IPS-11a (cell line): ENCODE data around the gene PRKAG2.

Experiments
- H3K4me3 ChIP-seq: one replicate; pipeline ENCODE4 v1.5.1; 2013; ENCODE audit warnings: low read depth, low read length, control low read depth

The PRKAG2 gene

DNA sequence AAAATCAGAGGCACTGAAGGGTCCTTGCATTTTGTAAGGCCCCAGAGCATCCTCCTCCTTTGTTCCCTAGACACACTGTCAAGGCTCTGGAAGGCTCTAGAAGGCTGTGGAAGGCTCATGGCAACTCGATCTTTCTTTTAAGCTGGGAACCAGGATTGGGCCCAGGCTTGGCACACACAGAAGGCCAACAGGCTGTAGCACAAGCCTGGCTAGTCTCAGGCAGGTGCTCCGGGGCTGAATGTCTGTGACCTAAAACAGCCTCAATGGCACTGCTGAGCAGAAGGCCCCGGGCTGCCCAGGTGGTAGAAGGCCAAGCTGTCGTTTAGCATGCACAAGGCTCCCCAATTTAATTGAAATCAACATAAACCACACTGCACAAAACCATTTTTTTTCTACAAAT lies 55.7 kb downstream of the PRKAG2 start:
- no peak overlapping the region for H3K4me3 ChIP-seq

DNA sequence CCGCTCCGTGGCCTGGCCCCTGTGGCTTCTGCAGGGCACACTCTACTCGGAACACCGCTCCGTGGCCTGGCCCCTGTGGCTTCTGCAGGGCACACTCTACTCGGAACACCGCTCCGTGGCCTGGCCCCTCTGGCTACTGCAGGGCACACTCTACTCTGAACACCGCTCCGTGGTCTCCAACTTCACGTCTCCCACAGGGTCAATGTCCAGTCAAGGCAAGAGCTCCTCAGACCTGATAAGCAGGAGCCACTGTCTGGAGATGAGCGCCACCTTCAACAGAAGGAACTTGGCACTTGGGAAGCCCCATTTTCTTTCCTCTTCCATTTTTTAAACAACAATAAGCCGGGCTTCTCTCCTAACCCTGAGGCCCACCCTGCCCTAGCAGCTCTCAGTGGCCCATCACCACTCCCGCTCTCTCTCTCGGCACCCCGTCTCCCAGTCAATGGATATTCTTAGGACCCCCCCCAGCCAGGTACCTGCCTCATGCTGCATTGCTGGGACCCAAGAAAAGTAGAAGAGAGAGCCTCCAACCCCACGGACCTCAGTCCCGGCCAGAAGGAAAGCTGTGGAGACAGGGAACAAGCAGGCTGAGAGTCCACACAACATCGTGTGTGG lies 56.3 kb downstream of the PRKAG2 start:
- H3K4me3 ChIP-seq: no peak overlapping the region

DNA sequence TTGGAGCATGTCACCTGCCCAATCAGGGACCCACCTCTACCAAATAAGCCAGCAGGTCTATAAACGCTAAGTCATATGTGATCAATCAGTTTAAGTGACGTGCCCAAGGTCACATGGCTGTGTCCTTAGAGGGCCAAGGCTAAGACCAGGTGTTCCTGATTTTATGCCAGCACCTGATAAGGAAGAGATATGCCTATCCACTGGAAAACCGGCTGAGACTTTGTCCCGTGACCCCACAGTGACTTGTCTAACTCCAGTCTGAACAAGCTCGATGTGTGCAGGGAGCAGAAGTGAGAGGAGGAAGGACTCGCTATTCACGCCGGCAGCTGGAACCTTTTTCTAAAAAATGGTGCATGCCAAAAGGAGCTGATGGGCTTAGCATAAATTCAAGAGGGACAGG lies 57.0 kb downstream of the PRKAG2 start:
- H3K4me3 ChIP-seq: no peak overlapping the region

DNA sequence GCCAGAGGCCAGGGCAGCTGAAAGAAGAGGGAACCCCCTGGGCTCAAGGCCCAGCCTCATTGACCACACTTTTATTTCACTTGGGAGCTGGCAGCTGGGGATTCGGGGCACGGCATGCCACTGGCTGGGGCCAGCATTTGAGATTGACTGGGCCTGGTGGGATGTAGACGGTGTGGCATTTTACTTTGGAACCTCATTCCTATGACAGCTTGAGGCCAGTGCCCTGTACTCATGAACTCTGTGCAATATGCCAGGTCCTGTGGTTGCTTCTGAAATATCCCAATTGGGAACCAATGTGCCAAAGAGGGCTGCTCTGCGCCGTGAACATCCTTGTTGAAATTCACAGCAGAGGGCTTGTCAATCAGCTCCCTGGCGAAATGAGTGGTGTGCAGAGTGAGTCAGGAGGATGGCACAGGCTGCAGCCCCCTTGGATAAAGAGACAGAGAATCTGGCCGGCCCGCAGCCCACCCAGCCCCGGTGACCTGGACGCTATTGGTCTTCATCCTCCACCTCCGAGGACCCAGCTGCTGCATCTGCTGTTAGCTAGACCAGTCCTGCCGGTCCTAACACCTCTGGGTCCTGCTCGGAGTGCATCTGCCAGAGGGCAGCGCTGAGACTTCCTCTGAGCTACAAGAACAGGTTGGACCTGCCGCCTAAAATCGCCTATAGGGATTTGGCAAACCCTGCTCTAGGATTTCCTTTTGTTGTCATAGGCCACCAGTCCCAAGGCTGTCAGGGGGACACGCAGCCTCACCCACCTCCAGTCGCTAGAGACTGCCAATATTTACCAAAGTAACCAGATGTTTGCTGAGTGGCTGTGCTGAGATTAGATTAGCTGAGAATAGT lies 58.0 kb downstream of the PRKAG2 start:
- no peak overlapping the region for H3K4me3 ChIP-seq

DNA sequence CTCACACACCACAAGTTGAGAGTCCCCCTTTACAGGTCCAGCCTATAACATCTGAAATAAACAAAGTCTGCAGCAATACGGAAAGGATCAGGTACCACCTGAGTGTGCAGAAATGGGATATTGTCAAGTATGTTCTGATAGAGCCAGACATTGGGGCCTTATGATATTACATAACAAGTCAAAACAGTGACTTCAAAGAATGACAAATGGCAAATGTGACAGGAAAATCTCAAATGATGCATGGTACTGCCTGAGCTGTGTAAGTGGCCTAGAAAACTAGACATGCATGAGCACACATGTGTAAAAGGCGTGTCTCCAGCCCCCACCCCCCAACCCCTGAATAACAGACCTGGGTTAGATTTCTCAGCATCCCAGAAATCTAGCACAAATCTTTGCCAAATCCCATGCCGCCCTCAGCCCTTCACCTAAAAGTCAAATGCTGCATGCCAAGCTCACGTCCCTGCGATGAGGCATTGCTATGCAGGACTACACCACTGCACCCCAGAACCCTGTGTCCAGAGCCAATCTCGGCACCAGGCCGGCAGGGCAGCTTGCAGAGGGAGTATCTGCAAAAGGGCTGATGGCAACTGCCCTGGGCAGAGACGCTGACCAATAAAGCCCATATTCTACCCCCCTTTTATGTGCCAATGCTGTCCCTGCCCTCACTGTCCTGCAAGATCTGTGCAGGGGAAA lies 58.8 kb downstream of the PRKAG2 start:
- H3K4me3 ChIP-seq: no peak overlapping the region

DNA sequence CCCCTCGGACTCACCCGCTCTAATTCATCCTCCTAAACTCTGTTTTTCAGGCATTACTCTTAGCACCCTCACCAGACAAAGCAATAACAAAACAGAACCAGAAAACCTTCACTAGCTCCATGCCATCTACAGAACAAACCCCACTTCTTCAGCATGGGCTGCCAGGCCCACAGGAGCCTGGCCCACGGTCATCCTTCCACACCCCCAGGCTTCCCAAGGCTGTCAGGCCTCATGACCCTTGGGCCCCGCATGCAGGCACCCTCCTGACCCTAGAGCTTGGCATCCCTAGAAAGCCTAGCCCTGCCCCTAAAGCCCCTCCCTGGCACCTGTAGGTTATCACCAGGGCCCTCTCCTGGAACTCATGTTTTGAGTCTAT lies 59.6 kb downstream of the PRKAG2 start:
- H3K4me3 ChIP-seq: no peak overlapping the region

DNA sequence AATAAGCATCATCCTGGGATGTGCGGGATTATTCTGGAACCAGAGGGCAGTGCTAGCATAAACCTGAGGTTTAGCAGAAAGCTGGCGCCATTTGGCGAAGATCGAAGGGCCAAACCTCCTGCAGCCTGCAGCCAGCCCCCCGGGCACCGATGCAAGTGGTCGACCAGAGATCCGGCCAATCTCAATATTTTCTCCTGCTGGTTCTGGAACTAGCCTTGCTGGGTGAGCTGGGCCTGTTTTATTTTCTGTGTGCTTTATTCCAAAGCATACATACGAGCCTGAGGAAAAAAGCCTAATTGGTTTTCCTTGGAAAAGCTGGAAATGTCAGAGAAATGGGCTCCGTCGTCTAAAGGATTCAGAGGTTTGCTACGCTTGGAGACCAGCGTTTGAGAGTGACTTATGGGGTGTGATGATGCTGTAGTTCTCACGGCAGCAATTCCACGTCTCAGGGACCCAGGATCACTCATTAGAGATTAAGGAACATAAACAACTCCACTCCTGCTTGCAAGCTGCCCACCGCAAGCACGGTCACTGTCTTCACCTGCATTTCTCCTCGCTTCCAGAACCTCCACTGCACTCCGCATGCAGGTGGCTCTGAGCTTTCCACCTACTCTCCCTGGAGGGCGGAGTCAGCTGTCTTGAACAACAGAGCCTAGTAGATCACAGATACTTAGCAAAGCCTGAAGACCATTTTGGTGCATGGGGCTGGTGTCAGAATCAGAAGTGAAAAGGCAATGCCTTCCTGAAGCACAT lies 60.2 kb downstream of the PRKAG2 start:
- no peak overlapping the region for H3K4me3 ChIP-seq

DNA sequence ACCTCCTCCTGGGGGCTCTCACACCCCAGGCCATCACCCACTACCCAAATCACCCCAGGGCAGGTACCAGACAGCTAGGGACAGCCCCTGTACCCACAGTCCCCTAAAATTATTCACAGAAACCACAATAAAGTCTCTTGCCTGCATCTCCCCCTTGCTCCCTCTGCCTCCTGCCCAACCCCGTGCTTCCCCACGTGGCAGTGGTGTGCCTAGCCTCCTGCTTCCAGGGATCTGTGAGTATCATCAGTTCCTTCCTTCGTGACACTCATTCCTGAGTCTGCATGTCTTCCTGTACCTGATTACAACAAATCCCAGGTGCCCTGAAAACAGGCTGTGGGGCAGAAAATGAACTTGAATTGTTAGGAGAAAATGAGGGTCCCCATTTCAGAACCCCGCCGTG lies 61.5 kb downstream of the PRKAG2 start:
- H3K4me3 ChIP-seq: no peak overlapping the region

DNA sequence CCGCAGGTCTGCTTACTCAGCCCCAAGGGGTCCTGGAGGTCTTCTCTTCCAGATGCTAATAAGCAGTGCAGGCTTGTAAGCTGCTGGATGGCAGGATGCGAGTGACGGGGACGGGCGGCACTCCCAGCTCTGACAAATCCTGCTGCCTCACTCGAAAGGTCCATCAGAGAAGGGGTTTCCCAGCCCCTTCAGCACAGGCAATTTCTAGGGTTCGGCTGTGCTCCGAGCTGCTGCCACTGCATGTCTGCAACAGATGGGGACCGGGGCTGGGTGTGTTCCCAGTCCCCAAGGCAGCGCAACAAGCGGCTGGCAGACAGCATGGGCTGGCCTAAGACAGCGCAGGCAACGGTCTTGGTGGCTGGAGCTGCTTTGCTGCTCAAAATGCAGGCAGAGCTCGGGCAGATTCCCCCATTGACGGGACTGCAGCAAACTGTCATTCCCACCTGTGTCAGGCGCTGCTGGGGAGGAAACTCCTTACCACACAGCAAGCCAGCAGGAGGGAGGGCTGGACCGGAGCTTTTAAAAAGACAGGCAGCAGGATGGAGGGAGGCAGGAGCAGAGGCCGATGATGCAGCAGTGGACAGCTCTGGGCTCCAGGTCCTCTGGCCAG lies 62.4 kb downstream of the PRKAG2 start:
- H3K4me3 ChIP-seq: no peak overlapping the region

DNA sequence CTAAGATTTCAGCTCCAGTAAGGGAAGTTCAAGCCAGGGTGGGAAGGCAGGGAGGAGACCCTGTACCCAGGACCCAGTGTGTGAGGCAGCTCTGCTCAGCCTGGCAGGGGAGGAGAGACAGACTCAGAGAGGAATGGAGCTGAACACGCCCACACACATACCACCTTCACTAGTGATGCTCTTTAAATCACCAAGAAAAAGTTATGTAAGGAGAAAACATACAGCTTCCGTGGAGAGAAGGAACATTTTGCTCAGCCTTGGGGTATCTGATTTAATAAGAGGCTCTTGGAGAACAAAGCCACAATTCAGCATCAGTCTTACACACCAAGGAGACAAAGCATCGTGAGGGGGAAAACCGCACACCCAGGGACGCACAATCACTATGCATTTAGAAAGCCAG lies 62.9 kb downstream of the PRKAG2 start:
- no peak overlapping the region for H3K4me3 ChIP-seq

DNA sequence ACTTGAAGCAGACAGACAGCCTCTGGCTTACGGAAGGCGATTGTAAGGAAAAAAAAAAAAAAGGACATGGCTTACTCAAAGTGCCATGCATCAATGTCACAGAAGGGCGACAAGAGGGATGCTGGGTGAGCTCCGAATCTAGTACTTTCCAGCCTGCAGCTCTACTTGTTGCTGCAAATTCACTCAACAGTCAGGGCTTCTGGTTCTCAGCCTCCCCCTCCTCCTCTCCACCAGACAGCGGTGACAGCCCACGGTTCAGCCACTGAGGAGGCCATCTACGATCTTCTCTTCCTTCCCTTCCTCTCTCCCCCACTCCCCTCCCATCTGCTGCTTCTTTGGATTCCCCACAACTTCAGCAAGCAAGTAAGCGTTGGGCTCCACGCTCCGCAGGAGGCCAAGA lies 63.5 kb downstream of the PRKAG2 start:
- no peak overlapping the region for H3K4me3 ChIP-seq

DNA sequence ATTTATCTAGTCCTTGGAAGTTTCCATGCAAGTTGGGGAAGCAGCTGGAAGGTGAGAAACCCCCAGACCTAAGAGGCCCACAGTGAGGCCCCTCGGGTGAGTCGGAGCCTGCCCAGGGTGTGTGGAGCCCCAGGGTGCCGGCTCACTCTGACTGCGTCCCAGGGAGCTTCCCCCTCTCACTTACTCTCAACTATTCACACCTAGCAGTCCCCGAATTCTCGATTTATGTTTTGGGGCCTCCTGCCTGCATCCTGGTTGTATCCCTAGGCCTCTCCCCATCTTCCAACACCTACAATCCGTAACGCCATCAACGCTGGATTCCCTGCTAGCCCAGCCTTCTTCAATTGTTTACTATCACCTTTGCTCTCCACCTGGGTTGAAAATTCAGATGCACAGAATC lies 63.9 kb downstream of the PRKAG2 start:
- no peak overlapping the region for H3K4me3 ChIP-seq

DNA sequence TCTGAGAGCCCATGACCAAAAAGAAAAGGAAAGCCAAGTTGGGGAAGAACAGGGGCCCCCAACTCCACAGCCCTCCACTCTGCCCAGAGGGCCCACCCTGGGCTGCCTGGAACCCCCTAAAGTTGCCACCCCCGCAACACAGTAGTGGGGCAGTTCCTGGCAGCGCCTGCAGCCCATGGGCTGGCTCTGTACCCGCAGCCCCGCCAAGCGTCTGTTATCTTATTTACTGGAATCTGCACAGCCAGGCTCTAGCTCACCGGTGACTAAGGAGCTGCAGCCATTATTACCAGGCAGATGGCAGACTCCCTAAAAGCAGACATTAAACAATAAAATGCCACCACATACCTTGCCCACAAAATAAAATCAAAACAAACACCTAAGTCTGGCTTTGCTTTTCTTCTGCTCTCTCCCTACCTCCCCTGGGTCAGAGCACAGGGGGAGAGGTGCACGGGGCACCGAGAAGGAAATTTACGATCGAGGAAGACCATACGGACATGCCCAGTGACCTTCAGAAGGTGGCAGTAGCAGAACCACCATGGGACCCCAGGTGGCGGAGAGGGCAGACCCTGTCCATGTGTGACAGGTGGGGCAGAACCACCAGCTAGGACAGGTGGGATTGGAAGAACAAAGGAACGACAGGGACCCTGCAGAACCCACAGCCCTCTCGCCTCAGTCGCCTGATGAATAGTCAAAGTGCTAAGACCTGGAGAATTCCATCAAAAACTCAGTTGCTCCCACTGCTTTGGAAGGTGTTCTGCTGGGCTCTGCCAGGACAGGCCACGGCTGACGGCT lies 66.3 kb downstream of the PRKAG2 start:
- H3K4me3 ChIP-seq: no peak overlapping the region

DNA sequence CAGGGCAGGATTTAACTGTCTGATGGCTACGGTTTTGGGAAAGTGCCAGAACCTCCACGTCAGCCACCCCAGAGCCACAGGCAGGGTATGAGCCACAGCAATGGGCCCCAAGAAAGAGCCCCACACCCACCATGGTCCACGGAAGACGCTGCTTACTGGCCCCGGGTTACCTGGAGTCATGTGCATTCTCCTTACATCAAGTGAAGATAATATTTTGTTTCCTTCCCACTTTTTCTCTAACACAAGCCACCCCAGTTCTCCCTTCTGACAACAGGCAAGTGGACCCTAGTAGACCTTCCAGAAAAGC lies 67.1 kb downstream of the PRKAG2 start:
- no peak overlapping the region for H3K4me3 ChIP-seq

DNA sequence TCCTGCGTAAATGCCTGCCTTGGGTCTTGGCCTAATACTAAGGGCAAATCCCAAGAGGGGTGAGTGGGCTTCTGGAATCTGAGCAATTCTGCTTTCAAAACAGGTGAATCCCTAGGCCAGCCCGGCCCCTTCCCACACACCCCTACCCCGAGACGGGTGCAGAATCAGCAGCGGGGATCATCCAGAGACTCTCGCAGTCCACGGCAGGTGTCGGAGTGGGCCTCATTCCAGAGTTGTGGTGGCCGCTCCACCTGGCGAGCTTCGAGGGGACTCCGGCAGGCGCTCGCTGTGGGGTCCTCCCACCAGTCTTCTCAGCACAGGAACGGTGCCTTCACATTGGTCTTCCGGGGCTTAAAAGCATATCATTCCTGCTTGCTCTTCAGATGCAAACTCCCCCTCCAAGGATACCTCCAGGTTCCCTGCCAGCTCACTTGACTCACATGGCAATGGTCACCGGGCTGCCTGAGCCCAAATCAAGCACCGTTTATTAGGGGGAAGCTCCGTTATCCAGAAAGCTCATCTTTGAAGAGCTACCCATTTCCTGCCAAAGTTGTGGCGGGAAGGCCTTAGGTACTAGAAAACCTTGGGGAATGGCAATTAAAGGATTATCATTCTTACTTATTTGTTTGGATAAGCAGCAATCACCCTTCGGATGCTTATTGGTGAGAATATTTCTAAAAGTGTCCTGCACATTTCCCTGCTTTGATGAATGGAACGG lies 67.6 kb downstream of the PRKAG2 start:
- no peak overlapping the region for H3K4me3 ChIP-seq

DNA sequence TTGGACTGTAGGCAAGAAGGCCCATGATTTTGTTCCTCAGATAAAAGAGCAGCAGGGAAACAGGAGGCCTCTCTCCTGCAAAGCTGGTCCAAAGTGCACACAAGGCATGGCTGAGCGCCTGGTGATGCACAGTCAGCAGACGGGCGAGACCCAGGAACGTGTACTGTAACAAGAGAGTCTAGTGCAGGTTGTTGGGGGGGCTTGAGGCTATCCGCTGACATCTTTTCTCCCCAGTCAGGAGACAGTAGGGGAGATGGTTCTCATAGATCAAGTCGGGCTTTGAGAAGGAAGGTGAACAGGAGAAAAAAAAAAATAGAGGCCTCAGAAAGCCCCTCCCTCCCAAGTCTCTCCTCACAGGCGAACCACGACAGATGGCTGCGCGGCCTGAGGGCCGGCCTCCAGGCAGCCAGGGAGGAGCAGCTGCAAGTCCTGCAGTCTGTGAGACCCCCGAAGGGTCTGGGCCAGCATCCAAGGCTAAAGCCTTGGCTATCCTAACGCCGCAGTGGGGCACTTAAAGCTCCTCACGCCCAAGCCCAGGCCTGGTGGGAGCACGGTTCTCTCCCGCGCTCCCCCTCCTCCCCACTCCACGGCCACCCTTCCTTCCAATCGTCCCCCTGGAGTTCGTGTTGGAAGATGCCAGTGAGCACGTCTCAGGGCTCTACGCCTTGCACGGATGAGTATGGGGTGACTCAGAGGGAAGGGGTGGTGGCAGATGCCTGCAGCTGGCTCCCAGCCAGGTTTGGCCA lies 68.3 kb downstream of the PRKAG2 start:
- no peak overlapping the region for H3K4me3 ChIP-seq

DNA sequence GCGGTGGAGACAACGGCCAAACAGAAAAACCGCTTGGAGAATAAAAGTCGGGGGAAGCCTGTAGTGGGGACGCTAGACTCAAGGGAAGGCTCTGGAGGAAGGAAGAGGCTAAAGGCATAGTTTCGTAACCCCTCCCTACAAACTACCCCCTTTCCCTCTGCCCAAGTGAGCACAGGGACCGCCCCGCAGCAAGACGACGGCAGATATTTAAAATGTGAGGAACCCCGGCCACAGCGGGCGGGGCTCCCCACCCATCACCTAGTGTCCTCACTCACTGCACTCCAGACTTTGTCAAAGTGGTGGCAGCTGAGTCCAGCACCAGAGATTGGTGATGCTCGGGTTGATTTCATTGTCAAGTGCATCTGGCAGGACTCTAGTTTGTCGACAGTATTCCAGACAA lies 69.1 kb downstream of the PRKAG2 start:
- no peak overlapping the region for H3K4me3 ChIP-seq

DNA sequence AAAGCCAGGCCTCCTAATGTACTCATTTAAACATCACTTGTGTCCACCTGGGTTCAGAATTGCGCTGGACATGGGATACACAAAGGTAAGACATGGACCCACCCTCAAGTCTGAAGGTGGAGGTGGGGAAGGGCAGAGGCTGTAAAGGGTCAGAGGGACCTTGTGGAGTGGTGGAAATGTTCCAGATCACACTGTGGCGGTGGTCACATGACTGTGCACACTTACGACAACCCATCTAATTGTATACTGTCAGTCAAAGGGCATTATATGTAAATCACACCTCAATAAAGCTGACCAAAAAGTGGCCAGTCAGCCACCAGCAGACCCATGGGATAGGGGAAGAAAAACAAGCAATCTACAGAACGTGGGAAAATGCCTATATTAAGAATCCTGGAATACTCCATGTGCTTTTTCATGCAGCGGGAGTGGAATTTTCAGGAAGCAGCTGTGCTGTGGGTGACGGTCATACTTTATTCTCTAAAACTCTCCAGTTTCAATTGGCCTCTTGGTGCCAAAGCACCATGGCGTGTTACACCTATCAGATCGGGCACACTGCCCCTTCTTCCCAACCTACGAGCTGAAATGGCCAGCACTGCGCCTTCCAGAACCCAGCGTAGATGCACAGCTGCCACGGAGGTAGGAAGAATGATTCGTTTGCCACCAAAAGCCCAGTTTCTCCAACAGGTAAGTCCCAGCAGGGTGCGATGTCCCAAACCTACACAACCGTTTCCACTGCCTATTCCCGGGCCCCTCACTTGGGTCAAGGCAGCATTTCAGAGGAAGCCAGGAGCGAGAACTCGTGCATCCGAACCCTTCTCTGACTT lies 69.8 kb downstream of the PRKAG2 start:
- no peak overlapping the region for H3K4me3 ChIP-seq
